ENCODE measurements around the gene LARP6. TPM values are rescaled to one million over a fixed set of nuclear protein-coding genes. Genes with fewer than 3 reads are reported as not detected.

The LARP6 gene
- total and polyA plus RNA-seq, 2 of the 4 experiments (the other 2 are of a cell fraction) = 36.4 to 135 TPM

- WGBS, 2 experiments (ENCODE audit: extremely low coverage in 2 of 2, insufficient read length in 1 of 2) = no CpG with 5 or more reads among the region's 5 CpGs
- no peak overlapping the region; the same call in 1 of the 2 replicates for H3K56ac ChIP-seq (ENCODE audit: extremely low read depth, insufficient read depth, low read length)
- in situ Hi-C loops (cut with MboI; ENCODE audit: low sequenced_read_pairs) = no loop called here
- no peak overlapping the region for H2AFZ ChIP-seq (replicated peaks; ENCODE audit: low read length, poor library complexity)
- ATAC-seq (ENCODE audit: low read depth) (no peak), DNase-seq (peak; percentile 41)
- peak overlapping the region; percentile 56 for H2BK5ac ChIP-seq (ENCODE audit: low read depth, low read length, poor library complexity, severe bottlenecking)
- peak overlapping the region; percentile 50 for H2AK9ac ChIP-seq (replicated peaks; ENCODE audit: low read depth, low read length, poor library complexity)
- BruUV-seq (replicated peaks) = no TSS peak
- H2BK20ac ChIP-seq (ENCODE audit: low read depth, low read length) = peak overlapping the region; percentile 89
- peak overlapping the region; percentile 61 for H4K5ac ChIP-seq (ENCODE audit: low read depth, low read length)
- peak overlapping the region; percentile 92; the same call in 2 of the 3 replicates for H2BK15ac ChIP-seq (ENCODE audit: low read depth, low read length)
- peak overlapping the region; percentile 28 to 98 for H4K8ac ChIP-seq (ENCODE audit: low read depth in 2 of 2, low read length in 2 of 2)
- H3K27me3 ChIP-seq (ENCODE audit: control insufficient read depth, insufficient read depth, low read length) = no peaks in the 10 kb centered on the region
- peak overlapping the region; percentile 35 for H3K14ac ChIP-seq (replicated peaks; ENCODE audit: low read depth, low read length)
- H3K36me3 ChIP-seq (ENCODE audit: control insufficient read depth, insufficient read depth, low read length) = no peaks in the 10 kb centered on the region
- intact Hi-C loops (cut with micrococcal nuclease) = no loop called here
- dilution Hi-C loops (cut with HindIII; ENCODE audit: low sequenced_read_pairs, unreplicated experiment) = no loop called here
- TF ChIP-seq ELK1 (IDR thresholded peaks at IDR 0.05; ENCODE audit: borderline replicate concordance, low read depth, low read length) (no peak), MAFK (IDR thresholded peaks at IDR 0.05; ENCODE audit: low read depth, low read length) (peak; percentile 15; the same call in 1 of the 2 replicates), RFX5 (IDR thresholded peaks at IDR 0.05; ENCODE audit: low read depth, low read length) (no peak), MAZ (IDR thresholded peaks at IDR 0.05; ENCODE audit: borderline replicate concordance, low read depth, low read length) (no peak)
- H3K4me2 ChIP-seq (ENCODE audit: low read depth, low read length) = no peak overlapping the region
- ChIA-PET POLR2A (ENCODE audit: unreplicated experiment) (no interaction called here), CTCF (no interaction called here)
- peak overlapping the region; percentile 91 for H2AK5ac ChIP-seq (ENCODE audit: low read depth, low read length)
- H4K91ac ChIP-seq (ENCODE audit: insufficient read depth, low read depth, low read length) = peak overlapping the region; percentile 96
- peaks cover 3 to 60% of the 10 kb centered on the region in 2 experiments for H3K79me1 ChIP-seq (ENCODE audit: low read depth in 1 of 2, low read length in 2 of 2)
- H3K9ac ChIP-seq (ENCODE audit: low read depth, low read length) = no peak overlapping the region
- peak overlapping the region; percentile 75 for H3K27ac ChIP-seq (ENCODE audit: insufficient read depth, low read length)
- H3K18ac ChIP-seq (ENCODE audit: low read depth, low read length) = peak overlapping the region; percentile 78
- peak overlapping the region; percentile 32; the same call in 1 of the 2 replicates for H3K23ac ChIP-seq (ENCODE audit: low read depth, low read length)
- peak overlapping the region; percentile 75 for H3K4ac ChIP-seq (ENCODE audit: low read depth, low read length)
- H3K9me1 ChIP-seq (ENCODE audit: insufficient read depth, low read length) = peaks cover 42% of the 10 kb centered on the region
- H3K9me3 ChIP-seq (ENCODE audit: control insufficient read depth, insufficient read depth, low read length) = no peaks in the 10 kb centered on the region
- H2BK120ac ChIP-seq (ENCODE audit: low read depth, low read length) = peak overlapping the region; percentile 94
- peaks cover 28% of the 10 kb centered on the region for H3K4me1 ChIP-seq (ENCODE audit: control insufficient read depth, insufficient read depth, low read length)
- H4K20me1 ChIP-seq (ENCODE audit: insufficient read depth, low read length) = no peaks in the 10 kb centered on the region
- H3K4me3 ChIP-seq (ENCODE audit: insufficient read depth, low read depth, low read length) = no peak overlapping the region
These were observed 52.8 kb downstream of the LARP6 start for GRCh38 chr15:70801109-70801508.

All from IMR-90 (cell line).